ENCODE results near the gene LRCH4. TPM values are rescaled to one million over a fixed set of nuclear protein-coding genes. Genes with fewer than 3 reads are reported as not detected.
A peak's percentile ranks its signal among the peaks of the same experiment; 100 is the strongest.

The LRCH4 gene
- total RNA-seq, 3 donors from 2014 or later: 57.2 to 71.0 (median 63.9) TPM

GRCh38 chr7:100583132-100584053 lies 2.5 kb downstream of the LRCH4 start:
- no peak for TF ChIP-seq CTCF (IDR thresholded peaks at IDR 0.05)
- DNase-seq: peak; percentile 66 to 89 (median 69)
- Histone ChIP-seq H3K9me3 (no peaks in the 10 kb centered on the region), H3K36me3 (ENCODE audit: low read depth) (peaks cover 8% of the 10 kb centered on the region), H3K4me3 (no peak overlapping the region), H3K4me1 (ENCODE audit: low read depth) (peaks cover 31% of the 10 kb centered on the region)
- intact Hi-C loops (cut with DNase I, micrococcal nuclease): no loop called here
- no peak for ATAC-seq

- no peak for TF ChIP-seq CTCF (IDR thresholded peaks at IDR 0.05)
- no peak overlapping the region for H3K4me3 ChIP-seq
- H3K9me3 ChIP-seq: no peaks in the 10 kb centered on the region
- peaks cover 8% of the 10 kb centered on the region for H3K36me3 ChIP-seq (ENCODE audit: low read depth)
- peak in 1 of 3 donors; percentile 30 for DNase-seq
- peaks cover 31% of the 10 kb centered on the region for H3K4me1 ChIP-seq (ENCODE audit: low read depth)
- intact Hi-C loops (cut with DNase I, micrococcal nuclease): no loop called here
- no peak for ATAC-seq
Measured at GRCh38 chr7:100582650-100583049, 3.3 kb downstream of the LRCH4 start.

GRCh38 chr7:100582041-100582579 lies 3.8 kb downstream of the LRCH4 start:
- Histone ChIP-seq H3K36me3 (ENCODE audit: low read depth) (peaks cover 10% of the 10 kb centered on the region), H3K4me1 (ENCODE audit: low read depth) (peaks cover 29% of the 10 kb centered on the region), H3K9me3 (no peaks in the 10 kb centered on the region), H3K4me3 (no peak overlapping the region)
- ATAC-seq (no peak), DNase-seq (peak in 2 of 3 donors; percentile 42 to 58)
- intact Hi-C loops (cut with DNase I, micrococcal nuclease): no loop called here
- TF ChIP-seq CTCF (IDR thresholded peaks at IDR 0.05): no peak

- DNase-seq: peak in 2 of 3 donors; percentile 19 to 49
- no peak for TF ChIP-seq CTCF (IDR thresholded peaks at IDR 0.05)
- Histone ChIP-seq H3K4me1 (ENCODE audit: low read depth) (peaks cover 29% of the 10 kb centered on the region), H3K4me3 (no peak overlapping the region), H3K9me3 (no peaks in the 10 kb centered on the region), H3K36me3 (ENCODE audit: low read depth) (peaks cover 4% of the 10 kb centered on the region)
- ATAC-seq: no peak
- intact Hi-C loops (cut with DNase I, micrococcal nuclease): no loop called here
Measured at GRCh38 chr7:100580466-100581283, 5.3 kb downstream of the LRCH4 start.
